Stomach (tissue), 9 donors: ENCODE measurements around the gene RUNDC1. TPM values are rescaled to one million over a fixed set of nuclear protein-coding genes. Genes with fewer than 3 reads are reported as not detected.

ENCODE experiments used
- DNase-seq, 2 donors: peaks; one replicate each; pipeline versions ENCODE4 v3.0.0 to v3.0.0-alpha.2; 2013 to 2019
- H3K27ac ChIP-seq, 5 donors: fragments of 200-600 bp in 4 of 5; sonication (generic) in 4 of 5; one replicate each; pipeline ENCODE4 v1.5.1; 2013 to 2019; ENCODE audit warnings: mild to moderate bottlenecking in 1 of 5, moderate library complexity in 1 of 5
- H3K27me3 ChIP-seq, 3 donors: fragments of 200-600 bp; sonication (generic); one replicate each; pipeline ENCODE4 v1.5.1; 2017 to 2019; ENCODE audit warnings: mixed run types in 1 of 3
- H3K36me3 ChIP-seq, 4 donors: fragments of 200-600 bp; sonication (generic); 1 replicate in 3 of 4; 2 replicates in 1 of 4; pipeline ENCODE4 v1.5.1; 2016 to 2019
- H3K4me1 ChIP-seq, 4 donors: fragments of 200-600 bp; sonication (generic); one replicate each; pipeline ENCODE4 v1.5.1; 2016 to 2019
- H3K4me3 ChIP-seq, 4 donors: fragments of 200-600 bp; sonication (generic) in 3 of 4; one replicate each; pipeline ENCODE4 v1.5.1; 2016 to 2019; ENCODE audit warnings: mild to moderate bottlenecking in 1 of 4
- H3K9me3 ChIP-seq, 4 donors: fragments of 200-600 bp; sonication (generic); one replicate each; pipeline ENCODE4 v1.5.1; 2016 to 2019
- CTCF ChIP-seq, 7 experiments: fragments of 450-650 bp in 4 of 7; fragments of 200-600 bp in 3 of 7; sonication (generic) in 3 of 7; IDR thresholded peaks; one replicate each; pipeline ENCODE4 v1.5.1; 2016 to 2019; ENCODE audit warnings: antibody characterized with exemption in 7 of 7, control low read depth in 2 of 7, mild to moderate bottlenecking in 1 of 7
- EP300 ChIP-seq: sonication (generic); formaldehyde crosslinking; IDR thresholded peaks from one replicate; pipeline ENCODE4 v1.6.1; 2017; ENCODE audit warnings: antibody characterized with exemption
- POLR2A ChIP-seq, 4 donors: fragments of 450-650 bp; IDR thresholded peaks; one replicate each; pipeline ENCODE4 v1.6.1; 2016; ENCODE audit warnings: antibody characterized with exemption in 4 of 4, control low read depth in 2 of 4, mild to moderate bottlenecking in 1 of 4, moderate library complexity in 1 of 4
- POLR2AphosphoS5 ChIP-seq, 3 donors: sonication (generic); formaldehyde crosslinking; IDR thresholded peaks; one replicate each; pipeline ENCODE4 v1.6.1; 2016; ENCODE audit warnings: antibody characterized with exemption in 3 of 3
- WGBS, 5 donors: extraction: QIAGEN DNeasy Blood & Tissue Kit in 3 of 5; methylation state at CpG; one replicate each; pipeline versions ENCODE4 v1.1.5 to v1.1.7; 2013 to 2018; 5-methylcytosine and 5-hydroxymethylcytosine counted together
- intact Hi-C: fragments of 100-400 bp; cut with DNase I; formaldehyde crosslinking; loops from one replicate; pipeline ENCODE4 v1.15.1; 2023; ENCODE audit warnings: low total_unique reads
- polyA plus RNA-seq, 3 donors: library from polyadenylated mRNA; stranded (reverse); fragments of 200-250 nt; gene quantifications; one replicate each; pipeline ENCODE4 v1.2.3, GENCODE V29; 2013
- total RNA-seq, 5 donors: library from RNA; depleted of rRNA; stranded (reverse); fragments of >200 nt; gene quantifications; one replicate each; pipeline versions ENCODE4 v1.1.0 to v1.2.3, GENCODE V29; 2014 to 2016
- donor health status: healthy with polysubstance abuse.
- donor health status: Bipolar disorder and iron deficiency.
- donor health status: healthy.

Gene RUNDC1
- total and polyA plus RNA-seq, 8 donors = 5.8 to 51.6 (median 13.8) TPM

DNA sequence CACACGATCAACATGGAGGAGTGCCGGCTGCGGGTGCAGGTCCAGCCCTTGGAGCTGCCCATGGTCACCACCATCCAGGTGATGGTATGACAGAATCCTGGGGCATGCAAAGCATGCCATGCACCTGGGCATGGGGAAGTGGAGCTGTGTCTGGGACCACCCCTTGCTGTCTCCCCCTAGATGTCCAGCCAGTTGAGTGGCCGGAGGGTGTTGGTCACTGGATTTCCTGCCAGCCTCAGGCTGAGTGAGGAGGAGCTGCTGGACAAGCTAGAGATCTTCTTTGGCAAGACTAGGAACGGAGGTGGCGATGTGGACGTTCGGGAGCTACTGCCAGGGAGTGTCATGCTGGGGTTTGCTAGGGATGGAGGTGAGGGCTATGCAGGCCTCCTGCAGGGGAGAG is 32.9 kb downstream of the RUNDC1 start:
- Histone ChIP-seq H3K36me3 (peaks cover 28 to 66% (median 60%) of the 10 kb centered on the region in 4 donors), H3K9me3 (no peaks in the 10 kb centered on the region), H3K27me3 (no peaks in the 10 kb centered on the region), H3K4me1 (peaks cover 30 to 82% (median 42%) of the 10 kb centered on the region in 4 donors), H3K27ac (peak overlapping the region in 2 of 5 donors; percentile 66 to 76), H3K4me3 (no peak overlapping the region)
- DNase-seq = no peak
- WGBS, 5 donors = 80 to 92% (median 87%) methylated on average over 7 to 8 of the region's 8 CpGs
- TF ChIP-seq EP300 (no peak), POLR2AphosphoS5 (IDR thresholded peaks at IDR 0.05) (no peak), POLR2A (IDR thresholded peaks at IDR 0.05) (no peak), CTCF (IDR thresholded peaks at IDR 0.05) (no peak)
- intact Hi-C loops = no loop called here

DNA sequence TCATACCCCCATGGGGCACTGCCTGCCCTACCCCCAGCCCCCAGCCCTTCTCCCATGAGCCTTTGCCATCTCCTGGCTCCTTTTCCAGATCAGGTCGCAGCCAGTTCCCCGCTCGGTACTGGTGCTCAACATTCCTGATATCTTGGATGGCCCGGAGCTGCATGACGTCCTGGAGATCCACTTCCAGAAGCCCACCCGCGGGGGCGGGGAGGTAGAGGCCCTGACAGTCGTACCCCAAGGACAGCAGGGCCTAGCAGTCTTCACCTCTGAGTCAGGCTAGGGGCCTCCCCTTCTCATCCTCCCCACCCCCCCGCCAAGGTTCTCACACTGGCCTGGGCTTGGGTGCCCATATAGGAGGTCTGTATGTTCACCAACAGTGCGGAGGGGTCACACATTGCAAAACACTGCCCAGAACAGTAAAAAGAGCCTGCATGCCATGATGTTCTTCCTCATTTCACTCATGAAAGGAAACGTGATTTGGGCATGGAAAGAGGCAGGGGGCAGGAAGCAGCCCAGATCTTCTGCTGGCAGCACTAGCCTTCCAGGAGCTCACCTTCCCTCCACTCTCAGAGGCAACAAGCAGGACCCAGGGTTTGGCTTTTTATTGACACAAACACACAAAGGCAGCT is 33.8 kb downstream of the RUNDC1 start:
- H3K4me1 ChIP-seq = peaks cover 37 to 82% (median 43%) of the 10 kb centered on the region in 4 donors
- no peak overlapping the region for H3K4me3 ChIP-seq
- no peaks in the 10 kb centered on the region for H3K9me3 ChIP-seq
- WGBS, 5 donors = 76 to 85% (median 81%) methylated on average over 8 to 12 of the region's 12 CpGs
- H3K27me3 ChIP-seq = no peaks in the 10 kb centered on the region
- TF ChIP-seq CTCF (IDR thresholded peaks at IDR 0.05) (no peak), POLR2AphosphoS5 (IDR thresholded peaks at IDR 0.05) (no peak), EP300 (no peak), POLR2A (IDR thresholded peaks at IDR 0.05) (no peak)
- peaks cover 29 to 71% (median 62%) of the 10 kb centered on the region in 4 donors for H3K36me3 ChIP-seq
- no peak for DNase-seq
- peak overlapping the region in 4 of 5 donors; percentile 55 to 76 (median 65) for H3K27ac ChIP-seq
- intact Hi-C loops = no loop called here

DNA sequence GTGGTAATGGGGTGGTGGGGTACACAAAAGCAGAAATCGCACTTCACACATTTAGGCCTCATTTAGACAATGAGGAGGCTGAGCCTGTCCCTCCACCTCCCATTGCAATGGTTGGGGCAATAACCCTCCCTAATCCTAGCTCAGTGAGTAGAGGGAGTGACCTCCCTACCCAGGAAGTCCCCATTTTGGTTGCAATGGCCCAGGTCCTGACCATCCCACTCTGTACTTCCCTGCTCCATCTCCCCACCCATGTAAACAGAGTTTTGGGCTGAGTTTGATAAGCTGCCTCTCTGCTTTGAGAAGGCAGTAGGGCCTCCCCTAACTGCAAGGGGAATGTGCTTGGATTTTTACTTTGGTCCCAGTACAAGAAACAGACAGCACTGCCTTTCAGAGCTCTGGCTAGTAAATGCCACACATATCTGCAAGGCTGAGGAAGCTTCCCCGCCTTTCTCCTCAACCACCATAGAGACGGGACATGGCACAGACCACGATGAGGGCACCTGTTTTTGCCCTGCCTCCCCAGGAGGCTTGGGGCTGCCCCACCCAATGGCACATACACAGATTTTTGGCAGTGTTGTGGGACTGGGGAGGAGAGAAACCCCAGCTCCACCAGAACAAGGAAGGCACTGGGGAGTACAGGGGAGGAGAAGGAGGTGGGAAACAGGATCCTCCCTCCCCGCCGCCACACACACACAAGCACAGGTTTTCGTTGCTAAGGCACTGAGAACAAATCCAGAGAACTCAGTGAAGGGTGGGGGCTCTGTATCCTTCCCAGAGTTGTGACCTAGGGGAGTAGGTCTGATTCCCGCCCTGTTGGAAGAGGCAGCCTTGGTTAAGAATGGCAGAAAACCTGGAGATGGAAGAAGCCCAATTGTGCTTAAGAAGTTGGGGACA is 34.5 kb downstream of the RUNDC1 start:
- Histone ChIP-seq H3K9me3 (no peaks in the 10 kb centered on the region), H3K27ac (peak overlapping the region; percentile 3 to 76 (median 64)), H3K4me3 (no peak overlapping the region), H3K36me3 (peaks cover 29 to 71% (median 62%) of the 10 kb centered on the region in 4 donors), H3K4me1 (peaks cover 44 to 83% (median 48%) of the 10 kb centered on the region in 4 donors), H3K27me3 (no peaks in the 10 kb centered on the region)
- no peak for TF ChIP-seq POLR2A (IDR thresholded peaks at IDR 0.05)
- no peak for TF ChIP-seq CTCF (IDR thresholded peaks at IDR 0.05)
- no peak for TF ChIP-seq EP300
- no peak for TF ChIP-seq POLR2AphosphoS5 (IDR thresholded peaks at IDR 0.05)
- intact Hi-C loops = no loop called here
- WGBS, 5 donors = 52 to 72% (median 58%) methylated on average over 8 of the region's 8 CpGs
- no peak for DNase-seq

- peaks cover 50 to 83% (median 55%) of the 10 kb centered on the region in 4 donors for H3K4me1 ChIP-seq
- H3K9me3 ChIP-seq = no peaks in the 10 kb centered on the region
- peak in 1 of 2 donors; percentile 47 for DNase-seq
- peaks cover 29 to 71% (median 62%) of the 10 kb centered on the region in 4 donors for H3K36me3 ChIP-seq
- no peaks in the 10 kb centered on the region for H3K27me3 ChIP-seq
- 54 to 77% (median 70%) methylated on average over 7 to 9 of the region's 9 CpGs for WGBS, 5 donors
- TF ChIP-seq CTCF (IDR thresholded peaks at IDR 0.05) = no peak
- peak in 2 of 3 donors; percentile 25 to 57 for TF ChIP-seq POLR2AphosphoS5 (IDR thresholded peaks at IDR 0.05)
- intact Hi-C loops = no loop called here
- no peak overlapping the region for H3K4me3 ChIP-seq
- H3K27ac ChIP-seq = peak overlapping the region; percentile 3 to 76 (median 64)
Observed at GRCh38 chr17:43015579-43015978, 35.2 kb downstream of the RUNDC1 start.
